RWPE2 (cell line): Measurements from ENCODE around the gene ZDHHC13.
"Not testable (repeated sequence)": the region's sequence is repeated elsewhere in the genome, so short reads cannot be mapped to it uniquely, and the experiment has no call there.

ENCODE experiments used
- ATAC-seq: fragments of 200-7000 bp; cut with Tn5 transposase; 3 replicates; pipeline ENCODE4 v1.9.1; 2021; ENCODE audit warnings: low read depth
- DNase-seq: peaks from one replicate; pipeline ENCODE4 v3.0.0-alpha.2; 2020; ENCODE audit warnings: low spot score
- H3K27ac ChIP-seq: fragments of 450-650 bp; 2 replicates; pipeline ENCODE4 v1.5.1; 2017; ENCODE audit warnings: mild to moderate bottlenecking; ENCODE audit not compliant: poor library complexity, severe bottlenecking
- H3K27me3 ChIP-seq: fragments of 250-450 bp; sonication (Bioruptor Pico); 2 replicates; pipeline ENCODE4 v1.5.1; 2021; ENCODE audit warnings: mild to moderate bottlenecking, moderate library complexity; ENCODE audit not compliant: insufficient read depth, poor library complexity, severe bottlenecking
- H3K36me3 ChIP-seq: fragments of 250-450 bp; sonication (Bioruptor Pico); 2 replicates; pipeline ENCODE4 v1.5.1; 2020; ENCODE audit warnings: low read depth, mild to moderate bottlenecking, moderate library complexity
- H3K4me1 ChIP-seq: fragments of 250-450 bp; sonication (Bioruptor Pico); 2 replicates; pipeline ENCODE4 v1.5.1; 2021; ENCODE audit warnings: mild to moderate bottlenecking, moderate library complexity; ENCODE audit not compliant: insufficient read depth, poor library complexity, severe bottlenecking
- H3K4me3 ChIP-seq: fragments of 250-450 bp; sonication (Bioruptor Pico); 2 replicates; pipeline ENCODE4 v1.5.1; 2021; ENCODE audit warnings: mild to moderate bottlenecking, moderate library complexity; ENCODE audit not compliant: severe bottlenecking
- H3K9me3 ChIP-seq: fragments of 250-450 bp; sonication (Bioruptor Pico); 2 replicates; pipeline ENCODE4 v1.5.1; 2021; ENCODE audit warnings: mild to moderate bottlenecking, moderate library complexity; ENCODE audit not compliant: severe bottlenecking
- CTCF ChIP-seq: fragments of 450-650 bp; IDR thresholded peaks from one replicate; pipeline ENCODE4 v1.5.1; 2017; ENCODE audit warnings: mild to moderate bottlenecking, moderate library complexity; ENCODE audit not compliant: poor library complexity, severe bottlenecking

ZDHHC13 gene

GRCh38 chr11:19121646-19122045 lies 4.7 kb downstream of the ZDHHC13 start:
- ATAC-seq (no peak), DNase-seq (no peak)
- H3K27ac ChIP-seq: no peak overlapping the region
- no peak overlapping the region for H3K4me3 ChIP-seq
- H3K4me1 ChIP-seq: peaks cover 15% of the 10 kb centered on the region
- H3K9me3 ChIP-seq: no peaks in the 10 kb centered on the region
- H3K27me3 ChIP-seq: no peaks in the 10 kb centered on the region
- no peak for TF ChIP-seq CTCF
- H3K36me3 ChIP-seq: peaks cover 17% of the 10 kb centered on the region; the same call in 1 of the 2 replicates

- Histone ChIP-seq H3K4me3 (no peak overlapping the region), H3K27me3 (no peaks in the 10 kb centered on the region), H3K36me3 (peaks cover 24% of the 10 kb centered on the region; the same call in 1 of the 2 replicates), H3K27ac (no peak overlapping the region), H3K9me3 (no peaks in the 10 kb centered on the region), H3K4me1 (peaks cover 12% of the 10 kb centered on the region)
- ATAC-seq (no peak), DNase-seq (no peak)
- TF ChIP-seq CTCF: no peak
Measured at GRCh38 chr11:19122960-19123615, 6.1 kb downstream of the ZDHHC13 start.

GRCh38 chr11:19126562-19127325 lies 9.8 kb downstream of the ZDHHC13 start:
- H3K36me3 ChIP-seq, H3K27ac ChIP-seq, H3K9me3 ChIP-seq, H3K4me1 ChIP-seq, H3K4me3 ChIP-seq, DNase-seq, ATAC-seq, H3K27me3 ChIP-seq: not testable (repeated sequence)

GRCh38 chr11:19134004-19134403 lies 17.0 kb downstream of the ZDHHC13 start:
- no peaks in the 10 kb centered on the region for H3K4me1 ChIP-seq
- DNase-seq: no peak
- peaks cover 3% of the 10 kb centered on the region for H3K9me3 ChIP-seq
- H3K27me3 ChIP-seq: no peaks in the 10 kb centered on the region
- H3K36me3 ChIP-seq: peaks cover 24% of the 10 kb centered on the region
- TF ChIP-seq CTCF: no peak
- H3K4me3 ChIP-seq: no peak overlapping the region
- H3K27ac ChIP-seq: no peak overlapping the region
- no peak for ATAC-seq

- H3K27ac ChIP-seq, ATAC-seq, DNase-seq, H3K9me3 ChIP-seq, H3K27me3 ChIP-seq, H3K4me1 ChIP-seq, H3K4me3 ChIP-seq: not testable (repeated sequence)
- H3K36me3 ChIP-seq: peaks cover 24% of the 10 kb centered on the region
Measured at GRCh38 chr11:19136884-19137283, 19.9 kb downstream of the ZDHHC13 start.
